Measurements from ENCODE around the gene ACIN1.

The ACIN1 gene

DNA sequence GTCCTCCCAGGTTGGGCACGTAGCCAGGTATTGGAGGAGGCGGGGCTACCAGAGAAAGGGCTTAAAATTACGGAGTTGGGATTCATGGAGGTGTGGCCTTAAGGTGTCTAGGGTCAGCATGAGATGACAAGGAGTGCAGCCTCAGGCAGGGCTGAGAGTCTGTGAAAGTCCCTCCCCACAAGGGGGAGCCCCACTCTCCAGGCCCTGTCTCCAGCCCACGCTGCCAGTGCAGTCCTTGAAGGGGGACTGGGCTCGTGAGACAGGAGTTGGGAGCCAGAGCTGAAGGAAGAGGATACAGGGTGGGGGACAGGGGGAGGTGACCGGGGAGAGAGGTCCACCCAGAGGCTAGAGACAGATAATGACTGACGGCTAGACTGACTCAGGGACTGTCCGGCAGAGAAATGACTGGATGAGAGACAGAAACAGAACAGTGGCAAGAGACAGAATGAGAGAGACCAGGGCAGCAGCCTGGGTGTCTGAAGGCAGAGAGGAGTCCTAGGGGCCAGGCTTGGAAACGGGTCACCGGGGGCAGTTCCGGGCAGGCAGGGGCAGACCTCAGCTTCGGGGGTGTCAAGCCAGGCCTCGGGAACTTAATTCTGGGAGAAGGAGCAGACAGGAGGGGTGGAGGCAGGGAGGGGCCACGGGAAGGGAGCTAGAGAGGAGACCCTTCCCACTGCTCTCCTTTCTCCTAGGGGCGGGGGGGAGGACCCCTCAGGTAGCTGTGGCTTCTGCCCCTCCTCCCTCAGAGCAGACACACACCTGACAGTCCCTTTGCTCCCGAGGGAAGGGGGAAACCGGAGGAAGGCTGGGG, 38.6 kb downstream of the ACIN1 start:
- no peak for DNase-seq

DNA sequence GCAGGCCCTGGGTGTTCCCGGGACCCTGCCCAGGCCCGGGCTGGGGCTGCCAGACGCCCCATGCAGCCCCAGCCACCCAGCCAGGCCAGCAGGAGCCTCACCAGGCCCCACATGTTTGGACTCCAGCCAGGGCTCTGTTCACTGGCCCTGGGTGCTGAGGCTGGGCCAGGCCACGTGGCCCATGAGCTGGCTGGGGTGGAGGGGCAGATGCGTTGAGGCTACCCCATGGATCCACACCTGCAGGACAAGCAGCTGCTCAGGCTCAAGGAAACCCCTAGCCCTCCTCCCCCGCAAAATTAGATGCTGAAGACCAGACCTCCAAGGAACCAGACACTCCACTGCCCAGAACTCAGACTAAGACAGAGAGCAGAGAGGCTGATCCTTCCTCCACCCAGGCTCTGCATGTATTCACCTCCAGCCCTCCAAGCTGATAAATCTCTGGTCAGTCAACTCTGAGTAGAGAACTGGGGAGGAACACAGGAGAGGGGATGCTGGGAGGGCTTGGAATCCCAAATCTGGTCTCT, 39.3 kb downstream of the ACIN1 start:
- DNase-seq: no peak

DNA sequence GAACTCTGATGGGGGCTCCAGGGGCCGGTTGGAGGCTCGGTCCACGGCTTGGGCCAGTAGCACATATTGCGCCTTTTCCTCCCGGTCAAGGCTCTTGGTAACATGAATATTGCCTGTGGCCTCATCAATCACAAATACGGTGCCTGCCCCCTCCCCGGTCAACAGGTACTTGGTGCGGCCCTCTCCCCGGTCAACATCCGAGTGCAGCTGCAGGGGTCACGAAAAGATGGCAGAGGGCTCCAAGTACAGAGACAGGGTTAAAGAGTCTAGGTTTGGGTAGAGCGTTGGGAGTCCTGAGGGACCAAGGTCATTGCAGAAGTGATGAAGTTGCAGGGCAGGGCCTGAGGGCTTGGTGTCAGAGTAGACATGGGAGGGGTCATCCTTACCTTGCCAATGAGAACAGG, 39.8 kb downstream of the ACIN1 start:
- DNase-seq: no peak

DNA sequence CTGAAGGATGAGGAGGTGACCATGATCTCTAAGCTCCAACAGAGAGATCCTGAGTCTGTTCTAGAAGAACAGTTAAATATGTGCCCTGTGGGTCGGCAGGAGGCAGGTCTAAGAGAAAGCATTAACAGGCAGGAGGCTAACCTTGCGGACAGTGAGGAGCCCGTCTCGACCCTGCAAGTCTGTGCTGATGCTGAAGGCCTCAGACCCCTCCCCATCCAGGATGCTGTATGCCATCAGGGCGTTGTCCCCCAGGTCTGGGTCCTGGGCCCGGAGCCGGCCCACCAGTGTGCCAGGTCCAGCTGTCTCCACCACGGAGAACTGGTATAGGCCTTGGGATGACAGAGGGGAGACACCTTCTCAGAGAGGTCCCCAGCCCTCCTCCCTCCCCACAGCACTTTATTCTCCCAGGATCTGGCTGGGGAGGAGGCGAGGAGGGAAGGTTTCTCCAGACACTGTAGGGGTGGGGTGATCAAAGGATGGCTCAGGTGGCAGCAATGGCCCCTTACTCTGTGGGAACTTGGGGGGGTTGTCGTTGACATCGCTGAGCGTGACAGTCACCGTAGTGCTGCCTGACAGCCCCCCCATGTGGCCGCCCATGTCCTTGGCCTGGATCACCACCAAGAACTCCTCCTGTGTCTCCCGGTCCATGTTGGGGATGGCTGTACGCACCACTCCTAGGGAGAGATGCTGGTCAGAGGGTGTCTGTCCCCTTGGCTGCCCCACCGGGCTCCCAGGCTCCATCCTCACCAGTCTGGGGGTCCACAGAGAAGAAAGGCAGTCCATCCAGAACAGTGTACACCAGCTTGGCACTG, 40.7 kb downstream of the ACIN1 start:
- no peak for DNase-seq

DNA sequence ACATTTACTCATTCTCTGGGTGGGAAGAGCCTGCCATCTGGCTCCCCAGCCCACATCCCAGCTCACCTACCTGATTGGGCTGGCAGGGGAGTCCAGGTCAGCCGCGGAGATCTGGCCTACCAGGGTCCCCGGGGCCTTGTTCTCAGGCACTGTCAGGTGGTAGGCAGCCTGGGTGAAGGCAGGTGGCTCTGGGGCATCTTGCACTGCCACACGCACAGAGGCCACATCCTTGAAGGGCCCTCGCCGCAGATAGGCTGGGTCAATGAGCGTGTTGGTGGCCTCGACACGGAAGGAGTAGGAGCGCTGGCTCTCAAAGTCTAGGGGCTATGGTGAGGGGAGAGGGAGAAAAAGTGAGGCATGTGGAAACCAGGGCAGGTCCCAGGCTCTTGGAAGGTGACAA, 41.5 kb downstream of the ACIN1 start:
- DNase-seq: no peak

DNA sequence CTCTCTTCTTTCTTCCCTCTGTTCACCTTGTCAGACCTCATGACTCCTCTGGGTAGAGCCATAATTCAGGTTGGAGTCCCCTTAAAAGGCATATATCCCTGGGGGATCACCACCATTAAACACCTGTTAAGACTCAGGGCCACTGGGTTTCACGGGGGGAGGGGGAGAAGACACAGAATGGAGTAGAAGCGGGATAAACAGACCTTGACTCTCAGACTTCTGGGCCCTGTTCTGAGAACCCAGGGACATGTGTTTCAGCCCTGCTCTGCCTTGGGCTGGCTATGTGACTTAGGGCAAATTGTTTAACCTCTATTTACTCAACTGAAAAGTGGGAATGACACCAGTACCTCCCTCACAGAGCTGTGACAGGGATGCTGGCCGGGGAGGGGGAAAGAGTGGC, 42.3 kb downstream of the ACIN1 start:
- no peak for DNase-seq

DNA sequence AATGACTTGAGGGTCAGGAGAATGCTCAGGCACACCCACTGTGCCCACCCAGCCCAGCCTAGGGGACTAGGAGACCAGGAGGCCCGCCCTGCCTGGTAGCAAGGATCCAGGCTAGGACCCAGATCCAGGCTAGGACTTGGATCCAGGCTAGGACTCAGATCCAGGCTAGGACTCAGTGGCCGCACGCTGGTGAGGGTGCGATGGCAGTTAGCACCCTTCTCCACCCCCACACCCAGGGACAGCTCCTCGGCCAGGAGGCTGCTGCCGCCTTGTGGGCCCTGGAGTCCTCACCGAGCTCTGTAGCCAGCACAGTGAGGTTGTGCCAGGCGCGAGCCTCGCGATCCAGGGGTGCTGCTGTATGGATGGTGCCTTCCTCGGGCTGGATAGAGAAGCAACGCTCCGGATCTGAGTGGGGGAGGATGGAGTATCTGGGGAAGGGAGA, 42.7 kb downstream of the ACIN1 start:
- DNase-seq: no peak

DNA sequence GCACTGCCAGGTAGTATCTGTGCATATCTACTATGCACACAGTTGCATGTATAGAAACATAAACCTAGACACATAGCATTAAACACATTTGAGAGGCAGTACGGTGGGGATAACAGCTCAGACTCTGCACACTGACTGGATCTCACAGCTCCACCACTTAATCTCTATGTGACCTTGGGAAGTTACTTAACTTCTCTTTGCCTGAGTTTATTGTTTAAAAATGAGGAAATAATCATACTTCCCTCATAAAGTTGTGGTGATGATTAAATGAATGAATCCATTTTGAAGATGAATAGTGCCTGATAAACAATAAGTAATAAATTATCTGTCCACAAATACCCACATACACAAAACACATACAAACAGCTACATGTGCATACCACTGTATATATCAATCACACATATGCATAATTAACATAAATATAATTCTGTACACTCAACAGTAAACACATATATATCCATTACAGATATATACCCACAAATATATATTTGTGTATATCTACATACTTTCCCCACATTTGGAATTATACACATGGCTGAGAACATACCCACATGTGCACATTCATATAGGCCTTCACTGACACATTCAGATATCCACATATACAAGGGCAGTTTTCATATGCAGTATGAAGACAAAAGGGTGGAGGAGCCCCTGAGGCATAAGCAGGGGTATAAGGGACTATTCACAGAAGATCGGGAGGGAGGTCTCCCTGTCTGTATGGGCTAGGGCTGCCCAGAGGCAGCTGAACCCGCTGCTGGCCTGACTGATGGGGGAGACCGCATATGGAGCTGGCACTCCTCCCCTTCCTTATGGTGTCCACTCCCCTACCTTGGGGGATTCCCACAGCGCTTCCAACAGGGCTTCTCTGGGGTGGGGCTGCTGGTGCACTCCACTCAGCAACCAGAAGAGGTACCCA, 43.5 kb downstream of the ACIN1 start:
- DNase-seq: no peak

DNA sequence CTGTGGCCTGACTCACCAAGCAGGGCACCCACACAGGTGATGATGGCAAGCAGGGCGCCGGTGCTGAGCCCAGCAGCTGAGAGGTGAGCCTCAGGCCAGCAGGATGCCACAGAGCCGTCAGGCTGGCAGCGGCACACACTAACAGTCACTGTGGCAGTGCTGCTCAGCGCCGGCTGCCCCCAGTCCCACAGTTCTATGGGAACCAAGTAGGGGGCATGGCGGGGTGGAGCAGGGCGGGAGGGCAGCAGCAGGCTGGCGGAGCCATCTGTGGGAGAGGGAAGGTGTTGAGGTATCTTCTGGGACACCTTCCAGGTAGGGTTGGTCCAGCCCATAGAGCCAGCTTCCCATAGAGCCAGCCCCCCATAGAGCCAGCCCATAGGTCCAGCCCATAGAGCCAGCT, 45.9 kb downstream of the ACIN1 start:
- no peak for DNase-seq

DNA sequence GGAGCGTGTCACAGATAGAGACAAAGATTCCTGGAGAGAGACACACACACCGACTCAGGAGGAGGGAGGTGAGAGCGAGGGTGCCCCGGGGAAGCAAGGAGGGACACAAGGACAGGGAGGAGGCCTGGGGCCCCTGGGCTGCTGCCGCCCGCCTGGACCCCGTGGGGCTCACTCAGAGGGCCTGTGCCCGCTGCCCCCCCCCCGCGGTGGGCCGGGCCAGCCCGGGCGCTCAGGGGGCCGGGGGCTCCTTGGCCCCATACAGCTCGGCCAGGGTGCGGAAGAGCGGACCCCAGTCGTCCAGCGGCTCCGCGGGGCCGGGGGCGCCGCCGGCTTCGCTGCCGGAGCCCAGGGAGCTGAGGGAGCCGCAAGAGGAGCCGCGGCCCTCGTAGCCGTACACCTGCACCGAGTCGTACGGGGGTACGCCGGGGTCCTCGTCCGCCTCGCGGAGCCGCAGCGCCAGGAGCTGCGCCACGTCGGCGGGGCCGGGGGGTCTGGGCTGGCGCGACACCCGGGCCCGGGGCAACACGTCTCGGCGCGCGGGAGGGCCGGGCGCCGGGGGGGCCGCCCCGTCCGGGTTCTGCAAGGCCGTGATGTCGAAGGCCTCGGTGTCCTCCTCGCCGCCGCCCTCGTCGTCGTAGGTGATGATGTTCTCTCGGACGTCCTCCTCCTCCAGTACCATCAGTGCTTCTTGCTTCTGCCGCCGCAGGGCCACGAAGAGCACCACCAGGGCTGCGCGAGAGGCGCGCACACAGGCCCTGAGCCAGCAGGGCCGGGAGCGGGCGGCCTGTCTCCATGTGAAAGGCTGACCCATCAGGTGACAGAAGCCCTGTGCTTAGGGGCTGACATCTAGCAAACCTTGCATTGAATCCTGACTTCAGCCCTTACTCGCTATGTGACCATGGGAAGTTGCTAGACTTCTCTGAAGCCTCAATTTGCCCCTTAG, 46.9 kb downstream of the ACIN1 start:
- DNase-seq: no peak

DNA sequence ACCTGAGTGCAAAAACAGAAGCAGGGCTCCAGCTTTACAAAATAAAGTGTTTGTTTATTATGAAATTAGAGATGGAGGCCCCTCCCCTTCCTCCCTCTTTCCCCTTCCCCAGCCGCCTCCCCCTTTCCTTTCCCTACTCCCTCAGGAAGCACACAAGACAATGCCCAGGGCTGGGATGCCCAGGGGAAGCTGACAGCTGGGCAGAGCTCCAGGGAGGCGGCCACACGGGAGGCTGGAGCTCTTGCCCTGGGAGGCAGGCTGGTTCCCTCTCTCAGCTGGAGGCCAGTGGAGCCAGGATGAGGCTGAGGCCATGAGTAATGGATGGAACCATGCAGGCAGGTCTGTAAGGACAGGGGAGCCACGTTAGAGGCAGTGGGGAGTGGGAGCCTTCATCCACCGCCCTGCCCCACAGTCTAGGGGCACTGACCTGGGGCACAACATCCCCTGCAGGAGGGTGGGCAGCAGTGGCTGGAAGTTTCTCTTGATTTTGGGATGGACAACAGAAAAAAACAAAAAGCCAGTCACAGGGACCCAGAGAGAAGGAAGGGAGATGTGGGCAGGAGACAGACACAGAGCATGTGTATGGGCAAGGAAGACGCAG, 47.8 kb downstream of the ACIN1 start:
- DNase-seq: no peak

DNA sequence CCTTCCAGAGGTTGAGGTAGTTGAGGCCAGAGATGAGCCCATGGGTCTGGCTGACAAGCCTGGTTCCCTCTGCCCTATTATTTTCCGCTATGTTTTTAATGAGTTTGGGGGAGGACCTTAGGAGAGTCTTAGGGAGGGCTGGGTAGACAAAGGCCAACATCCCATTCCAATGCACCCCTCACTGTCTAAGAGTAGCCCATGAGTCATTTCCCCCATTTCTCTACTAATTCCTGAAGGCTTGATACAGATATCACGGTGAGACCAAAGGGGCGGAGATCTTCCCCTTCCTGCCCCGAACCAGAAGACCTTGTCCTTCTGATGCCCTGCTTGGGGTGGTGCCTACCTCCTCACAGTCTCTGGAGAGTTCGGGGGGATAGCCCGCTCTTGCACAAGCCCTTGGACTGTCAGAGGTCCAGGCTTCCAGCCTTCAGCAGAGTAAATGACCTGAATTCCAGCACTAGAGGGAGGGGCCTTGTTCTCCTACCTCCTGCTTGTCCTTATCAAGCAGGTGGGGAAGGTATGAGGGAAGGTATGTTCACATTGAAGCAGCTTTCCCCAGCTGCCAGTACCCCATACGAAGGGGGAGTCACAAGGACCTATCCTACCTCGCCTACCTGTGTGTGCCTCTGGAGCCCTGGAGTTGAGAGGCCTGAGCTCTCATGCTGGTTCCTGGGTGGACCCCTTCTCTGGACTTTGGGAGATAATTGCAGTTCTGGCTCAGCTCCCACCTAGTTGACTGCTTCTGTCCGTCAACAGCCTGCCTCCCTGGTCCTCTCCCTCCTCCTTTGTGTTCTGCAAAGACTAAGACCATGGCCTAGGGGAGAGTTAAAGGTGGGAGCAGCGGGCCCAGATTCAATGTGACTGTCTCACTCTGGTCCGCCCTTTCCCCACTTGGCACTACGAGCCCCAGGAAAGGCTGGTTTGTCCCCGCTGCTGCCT, 49.2 kb downstream of the ACIN1 start:
- DNase-seq: no peak

DNA sequence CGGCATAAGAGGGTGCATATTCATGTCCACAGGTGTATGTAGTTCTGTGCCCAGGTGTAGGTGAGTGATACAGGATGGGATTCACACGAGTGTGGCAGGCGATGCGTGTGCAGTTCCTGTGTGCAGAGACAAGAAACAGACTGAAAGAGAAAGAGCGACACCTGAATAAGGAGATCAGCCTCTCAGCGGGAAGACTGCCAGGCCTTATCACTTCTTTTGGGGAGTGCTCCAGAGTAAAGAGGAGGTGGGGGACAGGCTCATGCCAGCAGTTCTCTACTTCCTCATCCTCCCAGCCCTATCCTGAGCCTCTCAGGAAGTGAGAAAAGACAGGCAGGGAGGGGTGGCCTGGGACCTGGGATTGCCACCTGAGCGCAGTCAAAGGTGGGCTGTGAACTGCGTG, 50.1 kb downstream of the ACIN1 start:
- DNase-seq: no peak

DNA sequence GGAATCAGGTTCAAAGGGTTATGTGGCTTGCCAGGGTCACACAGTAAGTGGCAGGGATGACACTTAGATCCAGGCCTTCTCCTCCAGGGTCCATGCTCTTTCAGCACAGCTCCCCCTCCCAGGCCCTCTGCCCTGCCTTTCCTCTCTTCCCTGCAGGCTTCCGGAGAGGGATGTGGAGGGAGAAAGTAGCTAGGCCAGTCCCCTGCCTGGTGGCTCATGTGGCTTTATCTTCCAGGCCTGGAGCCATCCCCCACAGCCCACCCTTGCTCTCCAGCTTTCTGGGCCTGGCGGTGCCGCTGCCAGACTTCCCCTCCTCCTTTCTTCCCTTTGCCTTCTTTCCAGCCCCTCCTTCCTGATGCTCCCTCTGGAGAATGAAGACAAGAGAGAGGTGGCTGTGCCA, 51.2 kb downstream of the ACIN1 start:
- DNase-seq: no peak

DNA sequence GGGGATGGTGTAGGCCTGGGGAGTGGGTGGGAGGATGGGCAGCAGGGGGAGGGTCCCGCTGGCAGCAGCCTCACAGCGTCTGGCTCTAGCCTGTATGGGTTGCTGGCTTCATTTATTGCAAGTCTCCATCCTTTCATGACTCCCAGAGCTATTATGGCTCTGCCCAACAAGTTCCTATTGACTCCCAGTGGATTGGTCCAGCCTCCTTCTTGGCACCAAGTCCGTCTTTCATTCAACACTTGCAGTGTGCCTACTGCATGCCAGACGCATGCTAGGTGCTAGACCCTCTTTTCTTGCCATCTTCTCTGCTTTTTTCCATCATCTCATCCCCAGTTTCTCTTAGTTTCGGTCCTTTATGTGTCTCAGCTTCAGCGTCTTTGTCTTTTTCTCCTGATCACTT, 51.8 kb downstream of the ACIN1 start:
- DNase-seq: no peak

DNA sequence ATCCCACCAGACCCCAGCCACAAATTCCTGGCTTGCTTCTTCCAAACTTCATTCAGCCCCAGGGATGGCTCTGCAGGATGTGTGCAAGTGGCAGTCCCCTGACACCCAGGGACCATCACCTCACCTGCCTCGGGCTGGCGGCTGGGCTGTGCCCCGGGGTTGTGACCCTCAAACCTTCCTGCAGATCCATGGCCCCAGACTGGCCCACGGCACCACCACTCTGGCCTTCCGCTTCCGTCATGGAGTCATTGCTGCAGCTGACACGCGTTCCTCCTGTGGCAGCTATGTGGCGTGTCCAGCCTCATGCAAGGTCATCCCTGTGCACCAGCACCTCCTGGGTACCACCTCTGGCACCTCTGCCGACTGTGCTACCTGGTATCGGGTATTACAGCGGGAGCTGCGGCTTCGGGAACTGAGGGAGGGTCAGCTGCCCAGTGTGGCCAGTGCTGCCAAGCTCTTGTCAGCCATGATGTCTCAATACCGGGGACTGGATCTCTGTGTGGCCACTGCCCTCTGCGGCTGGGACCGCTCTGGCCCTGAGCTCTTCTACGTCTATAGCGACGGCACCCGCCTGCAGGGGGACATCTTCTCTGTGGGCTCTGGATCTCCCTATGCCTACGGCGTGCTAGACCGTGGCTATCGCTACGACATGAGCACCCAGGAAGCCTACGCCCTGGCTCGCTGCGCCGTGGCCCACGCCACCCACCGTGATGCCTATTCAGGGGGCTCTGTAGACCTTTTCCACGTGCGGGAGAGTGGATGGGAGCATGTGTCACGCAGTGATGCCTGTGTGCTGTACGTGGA, 52.6 kb downstream of the ACIN1 start, which contains the start of gene PSMB11:
Gene PSMB11, plus strand, starts transcription at position 51 of the 804 bp plus-strand sequence. Its CDS starts 14 bp downstream, at position 65.
- DNase-seq: no peak

DNA sequence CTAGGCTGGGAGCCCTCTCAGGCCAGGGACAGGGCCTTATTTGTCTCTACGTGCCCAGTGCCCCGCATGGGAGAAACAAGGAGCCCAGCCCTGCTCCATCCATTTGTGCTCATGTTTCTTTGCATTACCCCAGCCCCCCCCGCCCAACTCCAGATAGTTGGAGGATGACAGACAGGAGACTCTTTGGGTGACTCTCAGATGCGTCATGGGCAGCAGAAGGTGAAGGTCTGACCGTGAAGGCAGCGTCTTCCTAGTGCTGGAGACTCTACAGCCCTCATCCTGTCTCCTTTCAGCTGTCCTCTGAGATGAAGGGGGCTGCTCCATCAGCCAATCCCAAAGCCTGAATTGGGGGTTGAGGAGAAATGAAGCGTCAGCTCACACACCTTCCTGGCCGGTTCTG, 53.2 kb downstream of the ACIN1 start:
- no peak for DNase-seq

DNA sequence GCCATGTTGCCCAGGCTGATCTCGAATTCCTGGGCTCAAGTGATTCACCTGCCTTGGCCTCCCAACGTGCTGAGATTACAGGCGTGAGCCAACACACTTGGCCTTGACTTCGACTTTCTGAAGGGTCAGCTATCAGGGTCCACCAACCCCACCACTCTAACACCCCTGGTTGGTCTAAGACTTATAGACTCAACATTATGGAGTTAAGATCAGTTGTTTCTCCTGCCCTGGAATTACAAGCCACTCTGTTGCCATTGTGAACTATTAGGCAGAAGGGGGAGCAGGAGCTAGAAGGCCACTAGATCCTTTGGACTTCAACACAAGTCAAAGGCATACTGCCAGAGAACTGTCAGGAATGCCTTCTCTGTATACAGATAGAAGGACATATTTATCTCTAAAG, 54.8 kb downstream of the ACIN1 start:
- DNase-seq: no peak
